Mammary epithelial cell (primary cell): ENCODE data around the gene MAL.

Experiments used
- EZH2 ChIP-seq: IDR thresholded peaks from 2 replicates; pipeline ENCODE4 v1.6.1; 2012; ENCODE audit warnings: low read length, inconsistent platforms, borderline replicate concordance
- TF ChIP-seq, protein P1 (sequence below), 2 donors: IDR thresholded peaks in 1 of 2; conservative IDR thresholded peaks in 1 of 2; 2 replicates each; pipeline ENCODE4 v1.5.1; 2011 to 2012; ENCODE audit warnings: inconsistent platforms in 2 of 2, low read length in 2 of 2, mild to moderate bottlenecking in 2 of 2, control low read depth in 1 of 2, low read depth in 1 of 2; ENCODE audit not compliant: insufficient read depth in 1 of 2; ENCODE audit errors: extremely low read depth in 1 of 2

DNA sequence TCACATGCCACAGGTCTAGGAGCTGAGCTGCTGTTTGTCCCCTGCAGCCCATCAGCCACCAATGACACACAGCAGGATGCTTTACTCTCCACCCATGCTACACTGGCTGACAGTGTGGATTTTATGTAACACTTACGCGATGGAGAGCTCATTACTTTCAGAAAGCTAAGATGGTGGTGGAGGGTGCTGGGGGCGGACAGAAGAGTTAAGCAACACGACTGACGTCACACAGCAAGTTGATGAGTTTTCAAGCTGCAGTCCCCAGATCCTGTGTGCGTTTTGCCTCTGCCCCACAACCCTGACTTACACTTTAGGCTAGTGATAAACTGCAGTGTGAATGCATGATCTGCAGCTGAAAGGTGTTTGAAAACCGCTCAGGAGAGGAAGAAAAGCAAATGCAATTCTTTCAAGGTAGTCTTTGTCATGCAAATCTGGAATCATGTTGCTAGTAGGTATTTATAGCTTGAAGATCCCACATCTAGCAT is 53.7 kb downstream of the MAL start:
- TF ChIP-seq, protein P1, sequence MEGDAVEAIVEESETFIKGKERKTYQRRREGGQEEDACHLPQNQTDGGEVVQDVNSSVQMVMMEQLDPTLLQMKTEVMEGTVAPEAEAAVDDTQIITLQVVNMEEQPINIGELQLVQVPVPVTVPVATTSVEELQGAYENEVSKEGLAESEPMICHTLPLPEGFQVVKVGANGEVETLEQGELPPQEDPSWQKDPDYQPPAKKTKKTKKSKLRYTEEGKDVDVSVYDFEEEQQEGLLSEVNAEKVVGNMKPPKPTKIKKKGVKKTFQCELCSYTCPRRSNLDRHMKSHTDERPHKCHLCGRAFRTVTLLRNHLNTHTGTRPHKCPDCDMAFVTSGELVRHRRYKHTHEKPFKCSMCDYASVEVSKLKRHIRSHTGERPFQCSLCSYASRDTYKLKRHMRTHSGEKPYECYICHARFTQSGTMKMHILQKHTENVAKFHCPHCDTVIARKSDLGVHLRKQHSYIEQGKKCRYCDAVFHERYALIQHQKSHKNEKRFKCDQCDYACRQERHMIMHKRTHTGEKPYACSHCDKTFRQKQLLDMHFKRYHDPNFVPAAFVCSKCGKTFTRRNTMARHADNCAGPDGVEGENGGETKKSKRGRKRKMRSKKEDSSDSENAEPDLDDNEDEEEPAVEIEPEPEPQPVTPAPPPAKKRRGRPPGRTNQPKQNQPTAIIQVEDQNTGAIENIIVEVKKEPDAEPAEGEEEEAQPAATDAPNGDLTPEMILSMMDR (conservative IDR thresholded peaks at IDR 0.05 in 1 of 2, IDR thresholded peaks at IDR 0.05 in 1 of 2; ENCODE audit: extremely low read depth in 1 of 2, insufficient read depth in 1 of 2, low read depth in 1 of 2, low read length in 2 of 2): no peak
- TF ChIP-seq EZH2: no peak
